Mucosa of gallbladder (tissue), 1 donor: ENCODE data around the gene TXNDC8. TPM values are rescaled to one million over a fixed set of nuclear protein-coding genes. Genes with fewer than 3 reads are reported as not detected.
"Not testable (repeated sequence)": the region's sequence is repeated elsewhere in the genome, so short reads cannot be mapped to it uniquely, and the experiment has no call there.

Experiments used
- DNase-seq: peaks from one replicate; pipeline ENCODE4 v3.0.0-alpha.2; 2020; ENCODE audit warnings: low spot score
- total RNA-seq: library from RNA; stranded (reverse); gene quantifications from one replicate; pipeline ENCODE4 v1.2.1, GENCODE V29; 2021
- donor health status: DM: no; HTN: no; CAD: no.

Gene TXNDC8
- not detected for total RNA-seq

DNA sequence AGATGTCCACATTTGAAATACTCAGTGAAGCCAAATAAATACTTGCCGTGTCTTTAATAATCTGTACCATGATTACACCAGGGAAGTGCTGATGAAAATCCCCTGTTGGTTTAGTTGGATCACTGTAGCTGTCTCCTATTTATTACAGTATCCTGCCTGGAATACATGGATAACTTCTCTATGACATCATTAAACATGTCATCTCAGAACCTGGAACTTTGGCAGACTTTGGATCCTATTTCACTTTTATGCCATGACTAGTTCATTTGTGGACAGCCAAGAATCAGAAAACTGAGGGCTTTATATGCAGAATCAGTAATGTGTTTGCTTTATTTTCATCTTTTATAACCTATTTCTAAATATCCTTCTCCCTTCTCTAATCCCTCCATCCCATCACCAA is at the start of gene TXNDC8:
TXNDC8 (minus strand) TSS at position 137 of the 400 bp plus-strand sequence.
- DNase-seq: no peak

DNA sequence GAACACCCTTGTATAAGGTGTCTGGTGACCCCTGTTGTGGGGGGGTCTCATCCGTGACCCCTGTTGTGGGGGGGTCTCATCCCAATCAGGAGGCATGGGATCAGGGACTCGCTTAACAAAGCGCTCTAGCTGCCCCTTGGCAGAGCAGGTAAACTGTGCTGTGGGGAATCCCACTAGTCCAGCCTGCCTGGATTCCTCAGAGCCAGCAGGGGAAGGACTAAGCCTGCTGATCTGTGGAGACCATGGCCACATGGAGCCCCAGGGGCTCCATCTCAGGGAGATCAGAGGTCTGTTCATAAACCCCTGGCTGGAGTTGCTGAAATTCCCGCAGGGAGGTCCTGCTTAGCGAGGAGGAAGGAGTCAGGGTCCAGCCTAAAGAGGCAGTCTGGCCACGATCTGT is 45.8 kb upstream of the TXNDC8 start:
- DNase-seq: no peak

DNA sequence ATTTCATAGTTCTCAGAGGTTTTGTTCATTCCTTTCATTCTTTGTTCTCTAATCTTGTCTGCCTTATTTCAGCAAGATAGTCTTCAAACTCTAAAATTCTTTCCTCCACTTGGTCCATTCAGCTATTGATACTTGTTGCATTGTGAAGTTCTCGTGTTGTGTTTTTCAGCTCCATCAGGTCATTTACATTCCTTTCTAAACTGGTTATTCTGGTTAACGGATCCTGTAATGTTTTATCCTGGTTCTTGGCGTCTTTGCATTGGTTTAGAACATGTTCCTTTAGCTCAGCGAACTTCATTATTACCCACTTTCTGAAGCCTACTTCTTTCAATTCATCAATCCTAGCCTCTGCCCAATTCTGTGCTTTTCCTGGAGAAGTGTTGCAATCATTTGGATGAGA is 45.1 kb upstream of the TXNDC8 start:
- no peak for DNase-seq

DNA sequence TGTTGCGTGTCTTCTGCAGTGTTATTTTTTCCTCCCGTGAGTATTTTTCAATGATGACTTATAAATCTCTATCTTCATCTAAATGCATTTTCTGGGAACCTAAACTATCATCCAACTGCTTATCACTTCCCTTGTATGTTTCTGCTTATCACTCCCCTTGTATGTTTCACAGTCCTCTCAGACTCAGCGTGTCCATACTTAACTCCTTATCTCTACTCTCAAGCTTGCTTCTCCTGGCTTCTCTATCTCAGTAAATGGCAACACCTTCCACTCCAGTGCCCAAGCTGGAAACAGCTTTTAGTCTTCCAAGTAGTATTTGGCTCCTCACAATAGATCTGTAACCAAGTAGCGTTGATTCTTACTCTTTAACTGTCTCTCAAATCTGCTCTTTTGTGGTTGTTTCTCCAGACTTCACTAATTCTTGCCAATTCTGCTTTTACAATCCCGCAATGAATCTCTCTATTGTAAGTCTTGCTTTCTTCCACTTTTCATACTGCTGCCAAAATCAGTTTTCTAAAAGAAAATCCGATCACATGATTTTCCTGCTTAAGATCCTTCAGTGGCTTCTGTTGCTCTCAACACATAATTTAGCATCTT is 33.8 kb upstream of the TXNDC8 start:
- no peak for DNase-seq

DNA sequence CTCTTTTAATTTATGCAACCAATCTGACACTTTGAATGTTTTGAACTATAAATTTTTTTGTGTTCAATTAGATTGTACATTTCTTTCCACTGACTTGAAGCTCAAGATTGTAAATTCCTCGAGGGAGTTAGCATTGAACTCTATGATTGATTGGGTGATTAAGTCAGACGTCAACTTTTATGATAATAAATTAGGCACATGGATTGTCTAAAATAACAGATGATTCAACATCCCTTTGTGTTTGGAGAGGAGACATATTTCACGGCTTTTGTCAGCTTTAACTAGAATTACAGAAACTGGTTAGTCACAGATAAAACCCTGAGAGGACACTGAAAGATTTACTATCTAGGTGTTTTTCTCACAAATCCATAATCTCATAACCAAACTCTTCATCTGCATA is 32.7 kb upstream of the TXNDC8 start:
- no peak for DNase-seq

DNA sequence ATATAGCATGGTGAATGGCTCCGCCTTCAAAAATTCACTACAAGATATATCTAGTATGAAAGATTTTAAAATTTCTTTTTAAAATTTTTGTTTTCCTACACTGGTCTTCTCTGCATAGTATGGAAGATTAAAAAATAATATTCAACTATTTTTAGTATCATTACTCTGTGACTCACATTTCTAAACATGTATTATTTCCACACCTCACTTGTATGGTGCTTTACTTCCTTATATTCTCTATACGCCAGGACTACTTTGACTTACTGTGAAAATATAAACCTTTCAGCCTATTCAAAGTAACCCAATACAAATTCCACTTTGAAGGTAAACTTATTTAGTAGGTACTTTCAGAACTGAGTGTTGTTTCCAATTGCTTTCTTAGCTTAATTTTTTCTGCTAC is 26.8 kb upstream of the TXNDC8 start:
- DNase-seq: no peak

DNA sequence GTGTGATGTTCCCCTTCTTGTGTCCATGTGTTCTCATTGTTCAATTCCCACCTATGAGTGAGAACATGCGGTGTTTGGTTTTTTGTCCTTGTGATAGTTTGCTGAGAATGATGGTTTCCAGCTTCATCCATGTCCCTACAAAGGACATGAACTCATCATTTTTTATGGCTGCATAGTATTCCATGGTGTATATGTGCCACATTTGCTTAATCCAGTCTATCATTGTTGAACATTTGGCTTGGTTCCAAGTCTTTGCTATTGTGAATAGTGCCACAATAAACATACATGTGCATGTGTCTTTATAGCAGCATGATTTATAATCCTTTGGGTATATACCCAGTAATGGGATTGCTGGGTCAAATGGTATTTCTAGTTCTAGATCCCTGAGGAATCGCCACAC is 21.3 kb upstream of the TXNDC8 start:
- not testable (repeated sequence) for DNase-seq

DNA sequence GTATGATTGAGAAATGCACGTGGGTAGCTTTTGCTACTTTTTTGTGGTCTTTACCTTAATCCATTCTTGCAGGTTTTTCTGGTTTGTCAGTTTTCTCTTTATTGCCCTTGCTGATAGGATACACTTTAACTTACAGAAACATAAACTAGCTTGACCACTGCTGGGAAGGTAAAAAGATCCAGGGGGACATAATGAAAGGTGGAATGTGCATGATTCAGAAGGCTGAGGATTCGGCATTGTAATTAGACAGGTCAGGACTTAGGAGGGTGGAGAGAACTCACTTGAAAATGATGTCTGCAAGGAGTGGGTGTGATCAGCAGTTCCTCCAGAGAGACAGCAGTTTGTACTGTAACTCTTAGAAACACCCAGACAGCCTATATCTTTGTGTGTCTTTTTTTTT is 19.8 kb upstream of the TXNDC8 start:
- no peak for DNase-seq

DNA sequence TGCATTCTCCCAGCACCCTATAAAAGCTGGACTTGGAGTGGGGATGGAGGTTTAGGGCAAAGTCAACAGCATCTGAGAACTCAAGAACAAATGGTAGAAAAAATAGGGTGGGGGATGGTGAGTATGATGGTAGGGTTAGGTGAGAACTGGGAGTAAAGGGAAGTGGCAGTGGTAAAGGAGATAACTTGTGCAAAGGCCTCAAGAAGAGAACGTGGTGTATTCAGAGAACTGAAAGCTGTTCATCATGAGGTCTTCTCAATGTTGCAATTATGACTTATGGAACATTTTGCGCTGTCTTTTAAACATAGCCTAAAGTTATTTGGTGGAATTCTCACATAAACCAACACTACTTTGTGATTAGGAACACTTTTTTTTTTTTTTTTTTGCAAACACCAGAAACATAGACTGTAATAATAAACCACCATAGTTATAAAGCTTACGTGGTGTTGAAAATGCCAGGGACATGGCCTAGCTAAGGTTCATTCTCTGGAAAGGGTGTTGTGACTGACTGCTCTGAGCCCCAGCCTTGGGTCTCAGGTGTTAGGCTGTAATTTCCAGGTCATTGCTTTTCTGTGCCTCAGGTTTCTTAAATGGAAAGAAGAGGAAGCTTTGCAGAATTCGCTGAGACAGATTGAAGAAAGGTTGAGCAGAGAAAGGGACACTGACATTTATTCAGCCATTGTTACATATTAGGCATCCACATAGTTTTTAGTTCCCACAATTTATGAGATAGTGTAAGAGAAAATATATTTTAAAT is 19.2 kb upstream of the TXNDC8 start:
- no peak for DNase-seq

DNA sequence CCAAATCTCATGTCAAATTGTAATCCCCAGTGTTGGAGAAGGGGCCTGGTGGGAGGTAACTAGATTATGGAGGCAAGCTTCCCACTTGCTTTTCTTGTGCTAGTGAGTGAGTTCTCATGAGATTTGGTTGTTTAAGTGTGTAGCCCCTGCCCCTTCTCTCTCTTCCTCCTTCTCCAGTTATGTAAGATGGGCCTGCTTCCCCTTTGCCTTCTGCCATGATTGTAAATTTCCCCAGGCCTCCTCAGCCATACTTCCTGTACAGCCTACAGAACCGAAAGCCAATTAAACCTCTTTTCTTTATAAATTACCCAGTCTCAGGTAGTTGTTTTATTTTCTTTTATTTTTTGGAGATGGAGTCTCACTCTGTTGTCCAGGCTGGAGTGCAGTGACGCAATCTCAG is 18.2 kb upstream of the TXNDC8 start:
- no peak for DNase-seq

DNA sequence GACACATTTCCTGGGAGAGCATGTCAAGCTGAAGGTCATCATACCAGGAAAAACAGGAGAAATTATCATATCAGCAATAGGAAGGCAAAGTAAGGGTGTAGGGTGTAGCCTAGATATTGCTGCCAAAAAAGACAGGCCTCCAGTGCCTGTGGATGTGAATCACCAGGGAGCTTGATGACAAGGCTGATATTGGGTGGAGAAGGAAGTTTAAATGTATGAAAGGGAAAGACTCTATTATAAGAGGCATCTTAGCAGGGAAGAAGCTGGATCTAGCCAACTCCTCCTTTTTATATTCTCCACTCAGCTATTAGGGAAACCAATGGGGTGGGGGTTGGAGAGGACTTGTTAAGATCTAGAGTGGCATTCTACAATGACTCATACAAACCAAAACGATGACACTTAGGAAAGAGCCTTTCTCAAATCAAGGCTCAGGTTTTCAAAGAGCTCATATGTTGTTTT is 13.4 kb upstream of the TXNDC8 start:
- DNase-seq: no peak

DNA sequence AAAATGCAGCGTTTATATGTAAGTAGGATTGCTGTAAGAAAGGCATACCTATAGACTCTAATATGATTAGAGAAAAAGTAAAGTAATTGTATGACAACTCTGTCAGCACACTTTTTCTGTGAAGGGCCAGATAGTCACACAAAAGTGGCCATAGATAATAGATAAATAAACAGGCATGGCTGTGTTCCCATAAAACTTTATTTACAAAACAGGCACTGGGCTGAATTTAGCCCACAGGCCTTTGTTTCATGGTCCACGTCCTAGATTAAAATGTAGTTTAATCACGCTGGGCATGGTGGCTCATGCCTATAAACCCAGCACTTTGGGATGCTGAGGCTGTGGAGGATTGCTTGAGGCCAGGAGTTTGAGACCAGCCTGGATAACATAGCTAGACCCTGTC is 8.7 kb upstream of the TXNDC8 start:
- no peak for DNase-seq

DNA sequence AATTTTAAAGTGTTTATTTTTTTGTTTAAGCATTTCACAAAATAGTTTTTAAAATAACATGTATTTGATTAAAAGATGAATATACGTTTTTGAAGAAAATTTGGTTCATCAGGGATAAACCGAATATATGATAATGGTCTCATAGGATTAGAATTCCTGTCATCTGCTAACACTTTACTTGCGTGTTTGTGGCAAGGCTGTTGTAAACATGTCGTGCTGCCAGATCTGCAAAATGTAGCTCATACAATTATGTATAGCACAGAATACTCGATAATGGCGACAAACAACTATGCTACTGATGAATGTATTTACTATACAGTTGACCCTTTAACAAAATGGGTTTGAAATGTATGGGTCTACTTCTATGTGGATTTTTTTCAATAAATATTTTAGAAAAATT is 7.2 kb upstream of the TXNDC8 start:
- no peak for DNase-seq

DNA sequence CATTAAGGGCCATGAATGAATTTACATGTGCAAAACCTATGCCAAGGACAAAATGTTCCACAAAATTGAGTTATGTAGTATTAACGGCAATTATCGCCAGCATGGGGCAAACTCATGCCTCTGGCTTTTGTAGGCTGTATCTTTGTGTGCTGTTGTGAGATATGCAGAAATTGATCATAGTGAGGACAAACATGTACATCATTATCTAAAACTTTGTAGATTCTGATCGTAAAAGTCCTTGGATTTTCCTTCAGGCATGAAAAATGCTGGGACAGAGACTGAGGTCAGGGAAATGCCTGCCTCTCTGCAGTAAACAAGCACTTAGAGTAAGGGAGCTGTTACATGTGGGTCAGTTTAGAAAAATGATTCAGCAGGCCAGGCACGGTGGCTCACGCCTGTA is 5.9 kb upstream of the TXNDC8 start:
- no peak for DNase-seq

DNA sequence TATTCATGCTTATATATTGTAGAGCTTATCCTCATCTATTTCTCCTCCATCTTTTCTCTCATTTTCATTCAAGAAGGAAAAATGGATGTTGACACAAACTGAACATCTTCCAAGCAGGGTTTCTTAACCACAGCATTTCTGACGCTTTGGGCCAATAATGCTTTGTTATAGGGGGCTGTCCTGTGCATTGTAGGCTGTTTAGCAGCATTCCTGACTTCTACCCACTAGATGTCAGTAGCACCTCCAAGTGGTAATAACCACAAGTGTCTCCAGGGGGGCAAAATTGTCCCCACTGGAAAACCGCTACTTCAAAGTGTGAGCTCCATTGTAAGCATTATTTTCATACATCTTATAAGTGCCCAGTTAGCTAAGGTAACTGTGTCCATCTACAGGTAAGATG is 2.6 kb upstream of the TXNDC8 start:
- DNase-seq: no peak

DNA sequence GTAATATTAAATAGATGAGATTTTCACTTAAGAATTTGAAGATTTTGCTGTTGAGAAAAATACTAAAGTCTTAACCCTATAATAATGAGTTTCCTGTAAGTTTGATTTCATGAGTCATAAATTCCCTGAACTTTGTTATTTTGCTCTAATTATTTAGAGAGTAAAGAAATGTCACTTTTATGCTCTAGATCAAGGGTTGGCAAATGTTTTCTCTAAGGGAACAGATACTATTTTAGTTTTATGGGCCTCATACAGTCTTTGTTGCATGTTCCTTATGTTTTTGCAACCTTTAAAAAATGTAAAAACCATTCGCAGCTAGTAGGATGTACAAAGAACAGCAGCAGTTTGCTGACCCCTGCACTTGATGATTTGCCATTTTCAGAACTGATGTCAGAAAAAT is 480 bp upstream of the TXNDC8 start:
- DNase-seq: no peak

DNA sequence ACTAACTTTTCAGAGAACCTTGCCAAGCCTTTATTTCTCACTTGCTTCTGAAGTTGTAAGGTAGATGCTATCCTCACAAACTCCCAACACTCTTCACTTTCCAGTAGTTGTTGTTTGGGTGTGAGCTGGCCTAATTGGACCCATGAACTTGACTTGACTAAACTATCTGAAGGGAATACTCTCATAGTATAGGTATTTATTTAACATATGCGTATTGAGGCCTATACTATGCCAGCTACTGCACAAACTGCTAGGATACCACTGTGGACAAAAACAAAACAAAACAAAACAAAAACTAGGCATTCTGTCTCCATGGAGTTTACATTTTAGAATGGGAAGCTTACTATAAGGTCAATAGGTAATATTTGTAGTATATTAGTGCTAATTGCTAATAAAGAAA is 1.3 kb downstream of the TXNDC8 start:
- DNase-seq: no peak

DNA sequence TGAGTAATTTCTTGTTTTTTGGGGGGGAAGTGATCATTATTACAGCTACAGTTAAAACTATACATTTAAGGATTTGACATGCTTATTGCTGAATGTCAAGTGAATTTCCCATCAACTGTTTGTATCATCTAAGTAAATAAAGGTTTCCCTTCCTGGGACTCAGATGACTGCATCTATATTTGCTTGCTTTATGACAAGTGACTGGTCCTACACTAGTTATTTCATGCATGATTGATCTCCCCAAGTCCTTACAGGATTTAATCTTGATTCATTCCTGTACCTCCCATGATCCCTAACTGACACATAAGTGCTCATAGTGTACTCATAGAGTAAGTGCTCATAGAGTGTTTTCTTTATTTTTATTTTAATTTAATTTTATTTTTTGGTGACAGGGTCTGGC is 2.8 kb downstream of the TXNDC8 start:
- DNase-seq: no peak

DNA sequence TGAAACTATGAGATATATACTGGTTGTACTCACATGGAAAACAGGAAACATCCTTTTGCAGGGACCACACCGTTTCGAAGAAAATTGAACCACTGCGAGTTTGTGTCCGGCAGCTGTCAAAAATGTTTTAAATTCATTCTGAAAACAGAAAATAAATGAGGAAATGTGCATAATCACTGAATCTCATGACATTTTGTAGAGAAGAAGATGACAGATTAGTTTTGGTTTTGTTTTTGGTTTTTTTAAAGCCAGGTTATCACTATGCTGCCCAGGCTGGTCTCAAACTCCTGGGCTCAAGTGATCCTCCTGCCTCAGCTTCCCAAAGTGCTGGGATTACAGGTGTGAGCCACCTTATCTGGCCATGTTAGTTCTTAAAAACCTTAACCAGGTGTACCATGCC is 3.5 kb downstream of the TXNDC8 start:
- no peak for DNase-seq

DNA sequence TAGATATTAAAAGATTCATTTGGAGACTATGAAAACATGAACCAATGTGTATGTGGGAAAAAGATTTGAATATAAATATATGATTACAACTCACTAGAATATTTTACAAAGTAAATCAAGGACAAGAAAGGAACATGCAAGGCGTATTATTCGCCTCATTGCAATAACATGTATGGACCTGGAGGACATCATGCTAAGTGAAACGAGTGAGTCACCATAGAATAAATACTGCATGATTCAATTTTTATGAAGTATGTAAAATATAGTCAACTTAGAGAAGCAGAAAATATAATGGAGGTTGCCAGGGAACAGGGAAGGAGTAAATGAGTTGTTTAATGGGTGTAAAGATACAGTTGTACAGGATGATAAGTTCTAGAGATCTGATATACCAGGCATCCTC is 4.9 kb downstream of the TXNDC8 start:
- DNase-seq: no peak

DNA sequence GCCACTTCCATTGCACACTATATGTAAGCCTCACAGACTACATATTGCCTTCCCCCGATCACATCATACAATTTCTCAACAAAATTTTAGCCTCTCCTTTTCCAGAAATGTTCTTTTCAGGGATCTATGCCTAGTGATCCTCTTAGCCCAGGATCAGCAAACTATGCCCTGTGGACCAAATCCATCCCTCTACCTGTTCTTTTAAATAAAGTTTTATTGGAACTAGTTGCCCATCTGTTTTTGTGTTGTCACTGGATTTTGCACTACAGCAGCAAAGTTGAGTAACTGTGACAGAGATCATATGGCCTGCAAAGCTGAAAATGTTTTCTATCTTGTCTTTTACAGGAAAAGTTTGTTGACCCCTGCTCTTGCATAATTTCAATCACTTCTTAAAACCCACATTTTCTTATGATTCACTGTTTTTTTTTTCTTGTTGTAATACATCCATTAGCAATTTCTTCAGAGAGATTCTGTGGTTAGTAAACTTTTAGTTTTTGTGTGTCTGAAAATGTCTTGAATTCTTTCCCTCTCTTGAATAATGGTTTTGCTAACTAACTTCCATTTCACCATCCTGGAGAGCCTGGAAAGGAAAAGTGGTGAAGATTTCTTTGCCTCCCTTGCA is 7.1 kb downstream of the TXNDC8 start:
- DNase-seq: no peak

DNA sequence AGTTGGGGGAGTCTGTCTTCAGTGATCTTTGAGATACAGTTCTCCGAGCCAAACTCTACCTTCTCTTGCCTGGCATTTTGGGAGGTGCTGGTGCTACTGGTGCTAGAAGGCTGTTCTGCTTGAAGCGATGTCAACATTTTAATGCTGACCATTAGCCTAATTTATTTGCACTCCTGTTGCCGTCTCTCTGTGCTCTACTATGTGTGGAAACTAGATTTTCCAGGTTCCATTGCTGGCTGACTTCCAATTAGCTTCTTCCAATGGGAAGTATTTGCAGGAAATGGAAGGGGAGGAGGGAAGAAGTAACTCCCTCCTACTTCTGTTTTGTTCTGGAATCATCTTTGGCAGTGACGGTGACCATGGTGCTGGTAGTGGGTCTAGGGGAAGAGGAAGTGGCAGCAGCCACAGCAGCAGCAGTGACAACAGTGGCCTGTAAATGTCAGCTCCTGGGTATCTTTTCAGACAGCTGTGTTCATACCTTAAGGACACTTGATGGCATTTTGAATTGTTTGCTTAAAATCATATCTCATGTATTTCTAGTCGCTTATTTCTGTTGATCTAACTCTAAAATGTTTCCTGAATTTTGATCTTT is 7.9 kb downstream of the TXNDC8 start:
- no peak for DNase-seq

DNA sequence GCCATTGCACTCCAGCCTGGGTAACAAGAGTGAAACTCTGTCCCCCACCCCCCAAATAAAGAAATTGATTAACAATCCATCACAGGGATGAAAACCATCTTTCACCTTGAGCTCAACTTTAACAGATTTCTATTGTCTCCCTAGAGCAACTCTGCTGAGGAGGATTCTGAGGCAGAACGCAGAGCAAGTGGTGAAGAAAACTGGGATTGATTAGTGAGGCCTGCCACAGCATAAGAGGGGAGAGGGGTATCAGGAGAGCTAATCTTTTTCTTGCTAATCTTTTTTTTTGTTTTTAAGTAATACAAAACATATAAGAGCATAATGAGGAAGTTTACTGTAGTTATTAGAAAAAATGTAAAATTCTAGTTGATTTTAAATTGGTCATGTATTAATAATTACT is 8.9 kb downstream of the TXNDC8 start:
- no peak for DNase-seq
